HEK293 (cell line): ENCODE results near the gene MTMR10.

Source experiments
- CTCF ChIA-PET: fragments of 350-600 bp; formaldehyde crosslinking; extraction: SDS; loops from one replicate; lab custom pipeline; 2021; ENCODE audit warnings: antibody characterized with exemption; lab: Yijun Ruan, JAX
- POLR2A ChIA-PET: fragments of 300-600 bp; formaldehyde crosslinking; extraction: SDS; loops from one replicate; lab custom pipeline; 2020; ENCODE audit warnings: antibody characterized with exemption, inconsistent platforms; lab: Yijun Ruan, JAX
- H3K27ac ChIP-seq: fragments of 200-500 bp; sonication (Bioruptor generic); 2 replicates; pipeline ENCODE4 v1.5.1; 2014; ENCODE audit warnings: low read depth, low read length, control low read depth, inconsistent platforms; ENCODE audit errors: extremely low read depth
- H3K36me3 ChIP-seq, 2 experiments: fragments of 200-500 bp in 1 of 2; sonication (Bioruptor generic) in 1 of 2; 1 replicate in 1 of 2; 2 replicates in 1 of 2; pipeline ENCODE4 v1.5.1; 2014 to 2017; ENCODE audit warnings: inconsistent platforms in 2 of 2, low read length in 2 of 2; ENCODE audit not compliant: control insufficient read depth in 2 of 2, insufficient read depth in 1 of 2
- H3K4me1 ChIP-seq: fragments of 200-500 bp; sonication (Bioruptor generic); 2 replicates; pipeline ENCODE4 v1.5.1; 2014; ENCODE audit warnings: mild to moderate bottlenecking, low read length, inconsistent platforms; ENCODE audit not compliant: control insufficient read depth, insufficient read depth
- H3K4me3 ChIP-seq: 2 replicates; pipeline ENCODE4 v1.5.1; 2011; ENCODE audit warnings: low read depth, mild to moderate bottlenecking, control low read depth, low read length, moderate library complexity
- H3K9me3 ChIP-seq: fragments of 200-500 bp; sonication (Bioruptor generic); 2 replicates; pipeline ENCODE4 v1.5.1; 2014; ENCODE audit warnings: low read depth, low read length, inconsistent platforms; ENCODE audit not compliant: control insufficient read depth, insufficient read depth
- BCL11B ChIP-seq: fragments of 450-650 bp; formaldehyde crosslinking; IDR thresholded peaks from 2 replicates; pipeline ENCODE4 v1.5.1; 2016; ENCODE audit warnings: low read depth, missing biosample characterization, missing genetic modification characterization
- PRDM1 ChIP-seq: fragments of 450-650 bp; formaldehyde crosslinking; IDR thresholded peaks from 2 replicates; pipeline ENCODE4; 2016; ENCODE audit warnings: missing biosample characterization, missing genetic modification characterization
- PRDM6 ChIP-seq: fragments of 450-650 bp; formaldehyde crosslinking; IDR thresholded peaks from 2 replicates; pipeline ENCODE4 v1.5.1; 2017; ENCODE audit warnings: missing biosample characterization, missing genetic modification characterization
- SP7 ChIP-seq: fragments of 450-650 bp; formaldehyde crosslinking; IDR thresholded peaks from 2 replicates; pipeline ENCODE4 v1.5.1; 2016; ENCODE audit warnings: missing biosample characterization, missing genetic modification characterization
- WT1 ChIP-seq: fragments of 450-650 bp; formaldehyde crosslinking; IDR thresholded peaks from 2 replicates; pipeline ENCODE4 v1.5.1; 2016; ENCODE audit warnings: missing biosample characterization, missing genetic modification characterization
- ZBTB1 ChIP-seq: fragments of 450-650 bp; formaldehyde crosslinking; IDR thresholded peaks from 2 replicates; pipeline ENCODE4 v1.5.1; 2016; ENCODE audit warnings: missing biosample characterization, missing genetic modification characterization
- ZBTB10 ChIP-seq: fragments of 450-650 bp; formaldehyde crosslinking; IDR thresholded peaks from 2 replicates; pipeline ENCODE4 v1.5.1; 2016; ENCODE audit warnings: missing biosample characterization, missing genetic modification characterization
- ZBTB7A ChIP-seq: fragments of 450-650 bp; formaldehyde crosslinking; IDR thresholded peaks from 2 replicates; pipeline ENCODE4 v1.5.1; 2016; ENCODE audit warnings: low read depth, missing biosample characterization, missing genetic modification characterization
- ZNF10 ChIP-seq: fragments of 450-650 bp; formaldehyde crosslinking; IDR thresholded peaks from 2 replicates; pipeline ENCODE4 v1.5.1; 2017; ENCODE audit warnings: missing biosample characterization, missing genetic modification characterization
- ZNF112 ChIP-seq: fragments of 450-650 bp; formaldehyde crosslinking; IDR thresholded peaks from 2 replicates; pipeline ENCODE4 v1.5.0; 2017; ENCODE audit warnings: missing biosample characterization, missing genetic modification characterization
- ZNF184 ChIP-seq: fragments of 450-650 bp; IDR thresholded peaks from 2 replicates; pipeline ENCODE4 v1.5.1; 2018; ENCODE audit warnings: missing biosample characterization, mild to moderate bottlenecking, missing genetic modification characterization
- ZNF202 ChIP-seq: fragments of 450-650 bp; formaldehyde crosslinking; IDR thresholded peaks from 2 replicates; pipeline ENCODE4 v1.5.1; 2016; ENCODE audit warnings: missing biosample characterization, missing genetic modification characterization, borderline replicate concordance
- ZNF223 ChIP-seq: fragments of 450-650 bp; formaldehyde crosslinking; IDR thresholded peaks from 2 replicates; pipeline ENCODE4 v1.5.1; 2016; ENCODE audit warnings: missing biosample characterization, missing genetic modification characterization
- ZNF248 ChIP-seq: fragments of 450-650 bp; formaldehyde crosslinking; IDR thresholded peaks from 2 replicates; pipeline ENCODE4 v1.5.1; 2017; ENCODE audit warnings: missing biosample characterization, missing genetic modification characterization
- ZNF280C ChIP-seq: fragments of 450-650 bp; formaldehyde crosslinking; IDR thresholded peaks from 2 replicates; pipeline ENCODE4 v1.5.1; 2016; ENCODE audit warnings: missing biosample characterization, missing genetic modification characterization
- ZNF280D ChIP-seq: fragments of 450-650 bp; formaldehyde crosslinking; IDR thresholded peaks from 2 replicates; pipeline ENCODE4 v1.5.1; 2016; ENCODE audit warnings: missing biosample characterization, missing genetic modification characterization
- ZNF335 ChIP-seq: fragments of 450-650 bp; formaldehyde crosslinking; conservative IDR thresholded peaks from 2 replicates; pipeline ENCODE4 v1.5.1; 2016; ENCODE audit warnings: missing biosample characterization, missing genetic modification characterization
- ZNF341 ChIP-seq: fragments of 450-650 bp; formaldehyde crosslinking; IDR thresholded peaks from 2 replicates; pipeline ENCODE4; 2016; ENCODE audit warnings: low read depth, missing biosample characterization, missing genetic modification characterization
- ZNF391 ChIP-seq: fragments of 450-650 bp; formaldehyde crosslinking; IDR thresholded peaks from 2 replicates; pipeline ENCODE4 v1.5.1; 2016; ENCODE audit warnings: low read depth, missing biosample characterization, missing genetic modification characterization, borderline replicate concordance
- ZNF48 ChIP-seq: fragments of 450-650 bp; formaldehyde crosslinking; IDR thresholded peaks from 2 replicates; pipeline ENCODE4 v1.5.1; 2016; ENCODE audit warnings: missing biosample characterization, missing genetic modification characterization
- ZNF624 ChIP-seq: fragments of 450-650 bp; formaldehyde crosslinking; IDR thresholded peaks from 2 replicates; pipeline ENCODE4 v1.5.1; 2017; ENCODE audit warnings: missing biosample characterization, missing genetic modification characterization
- ZNF792 ChIP-seq: fragments of 450-650 bp; formaldehyde crosslinking; IDR thresholded peaks from 2 replicates; pipeline ENCODE4 v1.5.1; 2016; ENCODE audit warnings: missing biosample characterization, missing genetic modification characterization

MTMR10 gene

GRCh38 chr15:30990446-30991254 is 778 bp downstream of the MTMR10 start:
- no peak for TF ChIP-seq ZNF624 (tag by site-specific recombination)
- TF ChIP-seq ZNF335 (tag by site-specific recombination) = 0 out of 2 replicates have a peak, but pooled peaks have one; percentile 79
- TF ChIP-seq ZNF280D (tag by site-specific recombination) = no peak
- TF ChIP-seq PRDM6 (tag by site-specific recombination) = peak; percentile 57; the same call in 1 of the 2 replicates
- no peak for TF ChIP-seq ZBTB7A (tag by site-specific recombination)
- no peak for TF ChIP-seq BCL11B (tag by site-specific recombination)
- TF ChIP-seq ZNF248 (tag by site-specific recombination) = no peak
- TF ChIP-seq ZNF792 (tag by site-specific recombination) = no peak
- 0 out of 2 replicates have a peak, but pooled peaks have one; percentile 44 for TF ChIP-seq PRDM1 (tag by site-specific recombination)
- Histone ChIP-seq H3K4me1 (no peaks in the 10 kb centered on the region; the same call in 1 of the 2 replicates), H3K9me3 (no peaks in the 10 kb centered on the region), H3K27ac (peak overlapping the region; percentile 91), H3K4me3 (peak overlapping the region; percentile 80), H3K36me3 (peaks cover 0 to 3% of the 10 kb centered on the region in 2 experiments; a peak in 1 of 3 replicates)
- POLR2A ChIA-PET = interaction anchor here (1.0 to 1.4 kb wide), 2 partner anchors 121 to 138 kb away, joined by 3 read pairs; no protein-coding TSS in a partner anchor
- CTCF ChIA-PET = interaction anchor here (0.7 kb wide), 2 partner anchors 33 to 41 kb away, joined by 3 read pairs; no protein-coding TSS in a partner anchor

GRCh38 chr15:30990036-30990435 is 1.4 kb downstream of the MTMR10 start:
- POLR2A ChIA-PET = no interaction called here

More at GRCh38 chr15:30990036-30990435, 1.4 kb downstream of the MTMR10 start:
- H3K36me3 ChIP-seq = peaks cover 0 to 3% of the 10 kb centered on the region in 2 experiments; a peak in 1 of 3 replicates
- no peak overlapping the region for H3K27ac ChIP-seq
- no peaks in the 10 kb centered on the region; the same call in 1 of the 2 replicates for H3K4me1 ChIP-seq
- peak overlapping the region; percentile 80; the same call in 1 of the 2 replicates for H3K4me3 ChIP-seq
- TF ChIP-seq ZNF112 (no peak), ZNF48 (tag by site-specific recombination) (no peak), ZNF280C (tag by site-specific recombination) (no peak), ZNF223 (tag by site-specific recombination) (no peak), ZNF391 (no peak), SP7 (tag by site-specific recombination) (no peak), ZBTB10 (tag by site-specific recombination) (no peak), WT1 (no peak), ZBTB1 (tag by site-specific recombination) (no peak), ZNF10 (no peak), ZNF341 (tag by site-specific recombination) (no peak), ZNF184 (tag by site-specific recombination) (no peak), ZNF202 (no peak)
- TF ChIP-seq, all 188 proteins: peak for 0
- CTCF ChIA-PET = no interaction called here
- no peaks in the 10 kb centered on the region for H3K9me3 ChIP-seq
